SK-N-SH treated with all-trans-retinoic acid at 6 μM for 48 hours (cell line): ENCODE results near the gene RAB36.

Experiments
- ATAC-seq: fragments of 200-7000 bp; cut with Tn5 transposase; 3 replicates; pipeline ENCODE4 v1.9.1; 2020; ENCODE audit warnings: mild to moderate bottlenecking, moderate library complexity
- ARNTL ChIP-seq: fragments of 450-650 bp; formaldehyde crosslinking; IDR thresholded peaks from 2 replicates; pipeline ENCODE4 v1.5.0; 2020; ENCODE audit warnings: low read depth, mild to moderate bottlenecking, moderate library complexity, borderline replicate concordance
- BACH2 ChIP-seq: fragments of 250-450 bp; sonication (Bioruptor Pico); IDR thresholded peaks from 2 replicates; pipeline ENCODE4 v1.9.0; 2021; ENCODE audit warnings: mild to moderate bottlenecking, borderline replicate concordance
- CREB5 ChIP-seq: fragments of 250-450 bp; sonication (Bioruptor Pico); IDR thresholded peaks from 2 replicates; pipeline ENCODE4 v1.5.1; 2020; ENCODE audit warnings: low read depth, mild to moderate bottlenecking, moderate library complexity
- CSDC2 ChIP-seq: fragments of 250-450 bp; sonication (Bioruptor Pico); IDR thresholded peaks from 2 replicates; pipeline ENCODE4 v1.5.0; 2020; ENCODE audit warnings: mild to moderate bottlenecking, moderate library complexity
- CSRNP3 ChIP-seq: fragments of 250-450 bp; sonication (Bioruptor Pico); IDR thresholded peaks from 2 replicates; pipeline ENCODE4 v1.5.1; 2021; ENCODE audit warnings: mild to moderate bottlenecking, moderate library complexity
- ESRRG ChIP-seq: fragments of 250-450 bp; sonication (Bioruptor Pico); IDR thresholded peaks from 2 replicates; pipeline ENCODE4 v1.6.1; 2021; ENCODE audit warnings: mild to moderate bottlenecking
- GLIS3 ChIP-seq: fragments of 250-450 bp; sonication (Bioruptor Pico); IDR thresholded peaks from 2 replicates; pipeline ENCODE4 v1.5.0; 2020; ENCODE audit warnings: mild to moderate bottlenecking, moderate library complexity
- ISL1 ChIP-seq: fragments of 250-450 bp; sonication (Bioruptor Pico); IDR thresholded peaks from 2 replicates; pipeline ENCODE4 v2.1.2; 2022; ENCODE audit warnings: mild to moderate bottlenecking, moderate library complexity
- OSR1 ChIP-seq: fragments of 250-450 bp; sonication (Bioruptor Pico); IDR thresholded peaks from 2 replicates; pipeline ENCODE4 v1.8.0; 2022; ENCODE audit warnings: moderate library complexity, mild to moderate bottlenecking, inconsistent platforms
- PATZ1 ChIP-seq: fragments of 250-450 bp; sonication (Bioruptor Pico); IDR thresholded peaks from 2 replicates; pipeline ENCODE4 v1.8.0; 2020; ENCODE audit warnings: mild to moderate bottlenecking, moderate library complexity, borderline replicate concordance
- POU6F1 ChIP-seq: fragments of 250-450 bp; sonication (Bioruptor Pico); IDR thresholded peaks from 2 replicates; pipeline ENCODE4 v1.8.0; 2021; ENCODE audit warnings: low read depth, mild to moderate bottlenecking, moderate library complexity, borderline replicate concordance
- PPARA ChIP-seq: fragments of 250-450 bp; sonication (Bioruptor Pico); IDR thresholded peaks from 2 replicates; pipeline ENCODE4 v1.5.0; 2020; ENCODE audit warnings: mild to moderate bottlenecking, borderline replicate concordance
- RARB ChIP-seq: fragments of 250-450 bp; sonication (Bioruptor Pico); IDR thresholded peaks from 2 replicates; pipeline ENCODE4 v1.8.0; 2021; ENCODE audit warnings: mild to moderate bottlenecking, moderate library complexity
- SNAI2 ChIP-seq: fragments of 250-450 bp; sonication (Bioruptor Pico); IDR thresholded peaks from 2 replicates; pipeline ENCODE4 v1.5.0; 2020; ENCODE audit warnings: mild to moderate bottlenecking, moderate library complexity
- TCF4 ChIP-seq: fragments of 250-450 bp; sonication (Bioruptor Pico); IDR thresholded peaks from 2 replicates; pipeline ENCODE4 v1.8.0; 2021; ENCODE audit warnings: mild to moderate bottlenecking, moderate library complexity, borderline replicate concordance
- TSHZ2 ChIP-seq: fragments of 250-450 bp; sonication (Bioruptor Pico); IDR thresholded peaks from 2 replicates; pipeline ENCODE4 v1.5.0; 2020; ENCODE audit warnings: mild to moderate bottlenecking, moderate library complexity
- ZC3H10 ChIP-seq: fragments of 250-450 bp; sonication (Bioruptor Pico); IDR thresholded peaks from 2 replicates; pipeline ENCODE4 v1.5.1; 2021; ENCODE audit warnings: mild to moderate bottlenecking, moderate library complexity
- ZFP30 ChIP-seq: fragments of 450-650 bp; formaldehyde crosslinking; IDR thresholded peaks from 2 replicates; pipeline ENCODE4 v1.5.0; 2022; ENCODE audit warnings: mild to moderate bottlenecking, moderate library complexity
- ZNF565 ChIP-seq: fragments of 450-650 bp; formaldehyde crosslinking; conservative IDR thresholded peaks from 2 replicates; pipeline ENCODE4 v1.5.0; 2020; ENCODE audit warnings: low read depth, mild to moderate bottlenecking, moderate library complexity
- ZNF8 ChIP-seq: fragments of 450-650 bp; formaldehyde crosslinking; IDR thresholded peaks from 2 replicates; pipeline ENCODE4 v1.5.0; 2020; ENCODE audit warnings: mild to moderate bottlenecking, moderate library complexity

RAB36 gene

GRCh38 chr22:23155143-23155542, 9.9 kb downstream of the RAB36 start:
- no peak for ATAC-seq
- TF ChIP-seq GLIS3 (CRISPR knock-in tag) (no peak), POU6F1 (no peak), ISL1 (CRISPR knock-in tag) (no peak), OSR1 (CRISPR knock-in tag) (no peak), SNAI2 (CRISPR knock-in tag) (no peak), PATZ1 (CRISPR knock-in tag) (no peak), ZFP30 (no peak), ESRRG (CRISPR knock-in tag) (no peak), ARNTL (CRISPR knock-in tag) (no peak), TCF4 (no peak)

- no peak for ATAC-seq
- TF ChIP-seq ARNTL (CRISPR knock-in tag) (no peak), ESRRG (CRISPR knock-in tag) (no peak), POU6F1 (no peak), TCF4 (no peak)
Measured at GRCh38 chr22:23155831-23156230, 10.6 kb downstream of the RAB36 start.

- no peak for ATAC-seq
- TF ChIP-seq BACH2 (CRISPR knock-in tag) (no peak), GLIS3 (CRISPR knock-in tag) (no peak), ZNF565 (CRISPR knock-in tag) (no peak), RARB (CRISPR knock-in tag) (no peak), OSR1 (CRISPR knock-in tag) (no peak)
Measured at GRCh38 chr22:23156286-23156685, 11.0 kb downstream of the RAB36 start.

GRCh38 chr22:23157560-23158515, 12.6 kb downstream of the RAB36 start:
- ATAC-seq: no peak
- TF ChIP-seq CSDC2 (CRISPR knock-in tag): no peak
- TF ChIP-seq TCF4: no peak
- no peak for TF ChIP-seq BACH2 (CRISPR knock-in tag)
- no peak for TF ChIP-seq ISL1 (CRISPR knock-in tag)
- no peak for TF ChIP-seq ZFP30
- no peak for TF ChIP-seq TSHZ2
- no peak for TF ChIP-seq ZNF565 (CRISPR knock-in tag)
- TF ChIP-seq SNAI2 (CRISPR knock-in tag): no peak
- TF ChIP-seq CSRNP3 (CRISPR knock-in tag): no peak
- TF ChIP-seq CREB5 (CRISPR knock-in tag): no peak
- no peak for TF ChIP-seq PATZ1 (CRISPR knock-in tag)
- no peak for TF ChIP-seq PPARA (CRISPR knock-in tag)
- no peak for TF ChIP-seq ARNTL (CRISPR knock-in tag)
- no peak for TF ChIP-seq GLIS3 (CRISPR knock-in tag)
- no peak for TF ChIP-seq ZNF8 (CRISPR knock-in tag)
- no peak for TF ChIP-seq RARB (CRISPR knock-in tag)
- TF ChIP-seq ZC3H10: no peak
